ENCODE measurements around the gene SMIM11.
"Not testable (repeated sequence)": the region's sequence is repeated elsewhere in the genome, so short reads cannot be mapped to it uniquely, and the experiment has no call there.

DNA sequence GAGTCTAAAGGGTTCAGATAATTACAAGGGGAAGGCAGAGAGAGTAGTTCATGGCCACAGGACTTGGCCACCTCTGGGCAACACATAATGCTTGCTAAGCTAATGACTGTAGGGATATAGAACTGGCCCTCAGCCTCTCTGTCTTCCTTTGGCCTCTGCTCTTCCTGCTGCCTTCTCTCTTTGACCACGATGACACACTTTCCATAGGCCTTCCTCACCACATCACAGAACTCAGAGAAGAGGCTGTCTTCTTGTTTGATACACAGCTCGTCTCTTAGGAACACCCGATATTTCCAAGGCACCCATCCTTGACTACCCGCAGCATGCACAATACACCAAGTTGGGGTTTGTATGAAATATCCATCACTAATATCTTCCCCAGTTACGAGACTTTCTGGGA is 25.2 kb downstream of the SMIM11 start:
- not testable (repeated sequence) for TF ChIP-seq RAD21 (IDR thresholded peaks at IDR 0.05 in 1 of 2, conservative IDR thresholded peaks at IDR 0.05 in 1 of 2; ENCODE audit: low read depth in 2 of 2, low read length in 2 of 2); ZNF274 (IDR thresholded peaks at IDR 0.05; ENCODE audit: borderline replicate concordance, extremely low read depth, low read length); POLR2A (IDR thresholded peaks at IDR 0.05; ENCODE audit: control extremely low read depth in 1 of 2, low read depth in 2 of 2, low read length in 2 of 2); EP300 (IDR thresholded peaks at IDR 0.05; ENCODE audit: borderline replicate concordance in 1 of 2, low read depth in 2 of 2, low read length in 2 of 2); CTCF (IDR thresholded peaks at IDR 0.05; ENCODE audit: control extremely low read depth in 1 of 3, insufficient read depth in 1 of 3, low read depth in 1 of 3, low read length in 3 of 3); NRF1 (IDR thresholded peaks at IDR 0.05; ENCODE audit: low read depth, low read length); JUND (IDR thresholded peaks at IDR 0.05; ENCODE audit: low read length); POLR2AphosphoS5 (IDR thresholded peaks at IDR 0.05; ENCODE audit: low read depth, low read length); SUZ12 (IDR thresholded peaks at IDR 0.05; ENCODE audit: low read length); EZH2 (IDR thresholded peaks at IDR 0.05; ENCODE audit: low read depth, low read length, severe bottlenecking); PHF8 (conservative IDR thresholded peaks at IDR 0.05; ENCODE audit: low read depth, low read length); TCF12 (IDR thresholded peaks at IDR 0.05; ENCODE audit: low read depth, low read length); ASH2L (IDR thresholded peaks at IDR 0.05; ENCODE audit: low read length); CEBPB (IDR thresholded peaks at IDR 0.05; ENCODE audit: low read depth, low read length)

Data from H1 (cell line).